ENCODE data around the gene DICER1.

Gene DICER1

DNA sequence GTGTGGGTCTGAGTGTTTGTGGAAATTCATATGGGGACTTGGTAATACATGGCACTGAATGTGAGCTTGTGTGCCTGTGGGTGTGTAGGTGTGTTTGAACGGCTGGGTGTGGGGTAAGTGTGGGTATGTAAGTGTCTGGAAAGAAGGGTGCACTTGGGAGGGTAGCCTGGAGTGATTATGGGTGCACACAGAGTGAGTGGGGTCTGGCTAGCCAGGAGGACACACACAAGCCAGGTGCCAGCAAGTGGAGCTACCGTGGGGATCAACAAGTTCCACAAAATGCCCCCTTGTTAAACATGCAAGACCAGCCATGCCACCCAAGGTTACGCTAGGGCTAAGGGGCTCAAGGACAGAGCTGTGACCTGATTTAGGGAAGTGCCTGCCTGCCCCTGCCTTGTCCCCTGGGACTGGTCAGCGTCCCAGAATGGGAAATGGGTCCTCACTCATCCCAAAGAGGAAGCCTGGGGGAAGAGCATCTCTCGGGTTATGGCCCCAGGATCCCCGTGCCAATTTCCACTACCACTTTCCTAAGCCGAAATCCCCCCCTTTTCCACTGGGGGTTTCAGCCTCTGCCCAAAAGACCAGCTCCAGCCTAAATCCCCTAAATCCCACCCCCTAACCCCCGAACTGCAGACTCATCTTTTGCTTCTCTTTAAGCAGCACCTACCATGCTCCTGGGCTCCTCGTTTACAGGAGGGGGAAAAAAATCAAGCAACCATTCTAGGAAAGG, 118.6 kb downstream of the DICER1 start:
- Histone ChIP-seq H3K27me3 (ENCODE audit: insufficient read depth, low read depth) (no peaks in the 10 kb centered on the region), H3K4me1 (ENCODE audit: low read depth, poor library complexity, severe bottlenecking) (no peaks in the 10 kb centered on the region), H3K9ac (no peak overlapping the region), H2AFZ (ENCODE audit: low read depth) (no peak overlapping the region), H3K4me2 (no peak overlapping the region), H3K4me3 (IDR thresholded peaks at IDR 0.05; ENCODE audit: insufficient read depth, low read depth, low read length) (no peak overlapping the region), H3K36me3 (ENCODE audit: insufficient read depth) (no peaks in the 10 kb centered on the region), H3K27ac (no peak overlapping the region), H4K20me1 (ENCODE audit: insufficient read depth) (no peaks in the 10 kb centered on the region), H3K79me2 (ENCODE audit: insufficient read depth, low read depth) (no peaks in the 10 kb centered on the region)
- TF ChIP-seq, protein P1, sequence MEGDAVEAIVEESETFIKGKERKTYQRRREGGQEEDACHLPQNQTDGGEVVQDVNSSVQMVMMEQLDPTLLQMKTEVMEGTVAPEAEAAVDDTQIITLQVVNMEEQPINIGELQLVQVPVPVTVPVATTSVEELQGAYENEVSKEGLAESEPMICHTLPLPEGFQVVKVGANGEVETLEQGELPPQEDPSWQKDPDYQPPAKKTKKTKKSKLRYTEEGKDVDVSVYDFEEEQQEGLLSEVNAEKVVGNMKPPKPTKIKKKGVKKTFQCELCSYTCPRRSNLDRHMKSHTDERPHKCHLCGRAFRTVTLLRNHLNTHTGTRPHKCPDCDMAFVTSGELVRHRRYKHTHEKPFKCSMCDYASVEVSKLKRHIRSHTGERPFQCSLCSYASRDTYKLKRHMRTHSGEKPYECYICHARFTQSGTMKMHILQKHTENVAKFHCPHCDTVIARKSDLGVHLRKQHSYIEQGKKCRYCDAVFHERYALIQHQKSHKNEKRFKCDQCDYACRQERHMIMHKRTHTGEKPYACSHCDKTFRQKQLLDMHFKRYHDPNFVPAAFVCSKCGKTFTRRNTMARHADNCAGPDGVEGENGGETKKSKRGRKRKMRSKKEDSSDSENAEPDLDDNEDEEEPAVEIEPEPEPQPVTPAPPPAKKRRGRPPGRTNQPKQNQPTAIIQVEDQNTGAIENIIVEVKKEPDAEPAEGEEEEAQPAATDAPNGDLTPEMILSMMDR (conservative IDR thresholded peaks at IDR 0.05; ENCODE audit: low read depth, low read length) = no peak

DNA sequence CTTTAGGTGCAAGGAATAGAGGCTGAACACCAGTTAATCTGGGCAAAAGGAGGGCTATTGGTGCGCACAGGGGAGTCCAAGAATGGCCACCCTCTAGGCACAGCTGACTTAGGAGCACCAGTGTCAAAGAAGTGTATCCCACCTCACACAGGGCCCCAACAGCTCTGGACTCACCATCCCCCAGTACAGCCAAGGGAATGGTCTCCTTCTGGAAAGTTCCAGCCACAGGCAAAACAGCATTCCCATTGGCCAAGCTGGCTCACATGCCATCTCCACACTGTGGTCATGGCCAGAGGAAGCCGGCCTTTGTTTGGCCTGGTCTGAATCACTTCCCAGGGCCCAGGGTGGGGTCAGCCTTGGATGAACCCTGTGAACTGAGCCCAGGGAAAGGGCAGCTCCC, 120.1 kb downstream of the DICER1 start:
- Histone ChIP-seq H3K4me2 (no peak overlapping the region), H3K79me2 (ENCODE audit: insufficient read depth, low read depth) (no peaks in the 10 kb centered on the region), H3K27ac (no peak overlapping the region), H3K36me3 (ENCODE audit: insufficient read depth) (no peaks in the 10 kb centered on the region), H3K9ac (no peak overlapping the region), H3K27me3 (ENCODE audit: insufficient read depth, low read depth) (no peaks in the 10 kb centered on the region), H3K4me1 (ENCODE audit: low read depth, poor library complexity, severe bottlenecking) (no peaks in the 10 kb centered on the region), H4K20me1 (ENCODE audit: insufficient read depth) (no peaks in the 10 kb centered on the region), H3K4me3 (IDR thresholded peaks at IDR 0.05; ENCODE audit: insufficient read depth, low read depth, low read length) (no peak overlapping the region), H2AFZ (ENCODE audit: low read depth) (no peak overlapping the region)
- TF ChIP-seq, protein P1 (conservative IDR thresholded peaks at IDR 0.05; ENCODE audit: low read depth, low read length) = no peak

Measured in KMS-11 (cell line).